H9 (cell line): ENCODE data around the gene TMEM140. TPM values are rescaled to one million over a fixed set of nuclear protein-coding genes. Genes with fewer than 3 reads are reported as not detected.

ENCODE experiments used
- DNase-seq: peaks from one replicate; pipeline ENCODE4 v3.0.0-alpha.2; 2017
- H2AFZ ChIP-seq: one replicate; pipeline ENCODE4 v1.6.1; 2013; ENCODE audit warnings: mild to moderate bottlenecking, low read length, control low read depth, moderate library complexity
- H2AK5ac ChIP-seq: 2 replicates; pipeline ENCODE4 v1.6.1; 2013; ENCODE audit warnings: low read length, control low read depth, mixed read lengths; ENCODE audit not compliant: insufficient read length
- H2BK120ac ChIP-seq: one replicate; pipeline ENCODE4 v1.6.1; 2013; ENCODE audit warnings: low read depth, mild to moderate bottlenecking, low read length, control low read depth, inconsistent platforms; ENCODE audit not compliant: poor library complexity, severe bottlenecking
- H2BK12ac ChIP-seq: 2 replicates; pipeline ENCODE4 v1.6.1; 2013; ENCODE audit warnings: low read length, control low read depth, mixed read lengths, low read depth; ENCODE audit not compliant: insufficient read length
- H2BK15ac ChIP-seq: 2 replicates; pipeline ENCODE4 v1.6.1; 2013; ENCODE audit warnings: low read depth, low read length, control low read depth
- H2BK20ac ChIP-seq: one replicate; pipeline ENCODE4 v1.6.1; 2013; ENCODE audit warnings: low read depth, mild to moderate bottlenecking, low read length, control low read depth, inconsistent platforms; ENCODE audit not compliant: poor library complexity, severe bottlenecking
- H2BK5ac ChIP-seq: 2 replicates; pipeline ENCODE4 v1.6.1; 2013; ENCODE audit warnings: low read length, control low read depth, mixed read lengths; ENCODE audit not compliant: insufficient read length
- H3K14ac ChIP-seq: 2 replicates; pipeline ENCODE4 v1.6.1; 2013; ENCODE audit warnings: low read length, control low read depth; ENCODE audit not compliant: insufficient read depth
- H3K18ac ChIP-seq: 2 replicates; pipeline ENCODE4 v1.6.1; 2013; ENCODE audit warnings: low read depth, mild to moderate bottlenecking, mixed read lengths, low read length, control low read depth; ENCODE audit not compliant: insufficient read length
- H3K23ac ChIP-seq: 2 replicates; pipeline ENCODE4 v1.6.1; 2013; ENCODE audit warnings: low read length, control low read depth, mixed read lengths, low read depth; ENCODE audit not compliant: insufficient read length
- H3K23me2 ChIP-seq: 2 replicates; pipeline ENCODE4 v1.6.1; 2013; ENCODE audit warnings: low read depth, mild to moderate bottlenecking, mixed read lengths, low read length, control low read depth; ENCODE audit not compliant: insufficient read length, poor library complexity, severe bottlenecking
- H3K27ac ChIP-seq: 2 replicates; pipeline ENCODE4 v1.5.1; 2013; ENCODE audit warnings: low read length, control low read depth, mixed read lengths, low read depth; ENCODE audit not compliant: insufficient read length
- H3K27me3 ChIP-seq: 2 replicates; pipeline ENCODE4 v1.6.1; 2013; ENCODE audit warnings: low read length, control low read depth, inconsistent platforms; ENCODE audit not compliant: insufficient read depth
- H3K4ac ChIP-seq: 2 replicates; pipeline ENCODE4 v1.6.1; 2013; ENCODE audit warnings: low read depth, mild to moderate bottlenecking, control low read depth, inconsistent platforms, low read length, moderate library complexity
- H3K4me1 ChIP-seq: 2 replicates; pipeline ENCODE4 v1.6.1; 2013; ENCODE audit warnings: low read length, control low read depth, inconsistent platforms; ENCODE audit not compliant: insufficient read depth
- H3K4me2 ChIP-seq: 2 replicates; pipeline ENCODE4 v1.6.1; 2013; ENCODE audit warnings: low read length, control low read depth, mixed read lengths; ENCODE audit not compliant: insufficient read length, insufficient read depth
- H3K56ac ChIP-seq: 2 replicates; pipeline ENCODE4 v1.6.1; 2013; ENCODE audit warnings: low read depth, mild to moderate bottlenecking, mixed read lengths, low read length, control low read depth; ENCODE audit not compliant: insufficient read length
- H3K79me1 ChIP-seq: 2 replicates; pipeline ENCODE4 v1.6.1; 2013; ENCODE audit warnings: low read depth, mild to moderate bottlenecking, moderate library complexity, low read length, control low read depth, inconsistent platforms; ENCODE audit not compliant: insufficient read depth, poor library complexity, severe bottlenecking
- H3K79me2 ChIP-seq: 2 replicates; pipeline ENCODE4 v1.6.1; 2013; ENCODE audit warnings: low read length, control low read depth, inconsistent platforms; ENCODE audit not compliant: insufficient read depth
- H3K9ac ChIP-seq: 2 replicates; pipeline ENCODE4 v1.6.1; 2013; ENCODE audit warnings: low read length, control low read depth, mixed read lengths; ENCODE audit not compliant: insufficient read length; ENCODE audit errors: extremely low read depth
- H3K9me3 ChIP-seq: one replicate; pipeline ENCODE4 v1.6.1; 2013; ENCODE audit warnings: low read depth, low read length, inconsistent platforms; ENCODE audit not compliant: control insufficient read depth
- H3T11ph ChIP-seq: one replicate; pipeline ENCODE4 v1.6.1; 2013; ENCODE audit warnings: mild to moderate bottlenecking, low read length, control low read depth, inconsistent platforms
- H4K20me1 ChIP-seq: one replicate; pipeline ENCODE4 v1.6.1; 2013; ENCODE audit not compliant: control insufficient read depth, insufficient read length, insufficient read depth
- H4K5ac ChIP-seq: 2 replicates; pipeline ENCODE4 v1.6.1; 2013; ENCODE audit warnings: low read depth, mild to moderate bottlenecking, mixed read lengths, low read length, control low read depth; ENCODE audit not compliant: insufficient read length
- H4K8ac ChIP-seq: replicated peaks from 2 replicates; pipeline ENCODE4 v1.6.1; 2013; ENCODE audit warnings: low read length, control low read depth, mixed read lengths, low read depth; ENCODE audit not compliant: insufficient read length
- H4K91ac ChIP-seq: 2 replicates; pipeline ENCODE4 v1.6.1; 2013; ENCODE audit warnings: low read depth, mild to moderate bottlenecking, moderate library complexity, mixed read lengths, low read length, control low read depth; ENCODE audit not compliant: insufficient read length
- H3K27ac Mint-ChIP-seq, 3 experiments: 2 replicates in 2 of 3; 3 replicates in 1 of 3; pipeline ENCODE4 v1.8.0; 2020 to 2021; ENCODE audit warnings: mixed read lengths in 3 of 3, mild to moderate bottlenecking in 1 of 3, moderate library complexity in 1 of 3
- H3K27me3 Mint-ChIP-seq: 2 replicates; pipeline ENCODE4 v1.8.0; 2021; ENCODE audit warnings: low read depth, mild to moderate bottlenecking, moderate library complexity, mixed read lengths
- H3K36me3 Mint-ChIP-seq, 3 experiments: 2 replicates in 2 of 3; 3 replicates in 1 of 3; pipeline ENCODE4 v1.8.0; 2020 to 2021; ENCODE audit warnings: low read depth in 3 of 3, mixed read lengths in 3 of 3; ENCODE audit not compliant: insufficient read depth in 1 of 3
- H3K4me1 Mint-ChIP-seq, 2 experiments: 2 replicates each; pipeline ENCODE4 v1.8.0; 2020; ENCODE audit warnings: mixed read lengths in 2 of 2
- H3K4me3 Mint-ChIP-seq, 2 experiments: 2 replicates in 1 of 2; 3 replicates in 1 of 2; pipeline ENCODE4 v1.8.0; 2020 to 2021; ENCODE audit warnings: mild to moderate bottlenecking in 2 of 2, mixed read lengths in 2 of 2, moderate library complexity in 1 of 2
- H3K9me3 Mint-ChIP-seq, 2 experiments: 2 replicates in 1 of 2; 3 replicates in 1 of 2; pipeline ENCODE4 v1.8.0; 2020; ENCODE audit warnings: mild to moderate bottlenecking in 2 of 2, mixed read lengths in 2 of 2, moderate library complexity in 1 of 2
- WGBS: extraction: QIAGEN DNeasy Blood & Tissue Kit; methylation state at CpG from one replicate; pipeline ENCODE4 v1.1.7; 2013; ENCODE audit warnings: missing lambda C conversion rate, low lambda C conversion rate, mixed read lengths; ENCODE audit not compliant: insufficient read length; ENCODE audit errors: extremely low coverage; 5-methylcytosine and 5-hydroxymethylcytosine counted together
- total RNA-seq: library from RNA; stranded (reverse); gene quantifications from 2 replicates; pipeline ENCODE4 v1.2.1, GENCODE V29; 2021
- TF ChIP-seq, protein P1 (sequence below): fragments of 200-600 bp; sonication (generic); conservative IDR thresholded peaks from 3 replicates; pipeline ENCODE4 v1.8.0; 2021; ENCODE audit warnings: antibody characterized with exemption, mild to moderate bottlenecking

TMEM140 gene
- total RNA-seq, 1 experiment from 2014 or later, result not detected

DNA sequence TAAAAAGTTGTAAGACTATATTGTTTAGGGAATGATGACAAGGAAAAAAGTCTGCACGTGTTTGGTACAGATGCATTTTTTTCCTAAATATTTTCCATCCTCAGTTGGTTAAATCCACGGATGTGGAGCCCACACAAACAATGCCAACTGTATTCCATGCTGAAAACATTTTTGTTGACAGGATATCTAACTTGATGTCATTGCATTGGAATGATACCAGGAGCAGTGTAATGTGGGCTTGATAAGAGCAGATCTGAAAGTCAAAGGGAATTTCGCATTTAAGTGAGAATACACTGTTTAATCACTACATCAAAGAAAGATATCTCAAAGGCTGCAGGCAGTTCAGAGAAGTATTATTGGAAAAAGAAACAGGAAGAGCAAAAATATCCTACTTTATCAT is 49.5 kb upstream of the TMEM140 start:
- DNase-seq, result no peak
- TF ChIP-seq, protein P1, sequence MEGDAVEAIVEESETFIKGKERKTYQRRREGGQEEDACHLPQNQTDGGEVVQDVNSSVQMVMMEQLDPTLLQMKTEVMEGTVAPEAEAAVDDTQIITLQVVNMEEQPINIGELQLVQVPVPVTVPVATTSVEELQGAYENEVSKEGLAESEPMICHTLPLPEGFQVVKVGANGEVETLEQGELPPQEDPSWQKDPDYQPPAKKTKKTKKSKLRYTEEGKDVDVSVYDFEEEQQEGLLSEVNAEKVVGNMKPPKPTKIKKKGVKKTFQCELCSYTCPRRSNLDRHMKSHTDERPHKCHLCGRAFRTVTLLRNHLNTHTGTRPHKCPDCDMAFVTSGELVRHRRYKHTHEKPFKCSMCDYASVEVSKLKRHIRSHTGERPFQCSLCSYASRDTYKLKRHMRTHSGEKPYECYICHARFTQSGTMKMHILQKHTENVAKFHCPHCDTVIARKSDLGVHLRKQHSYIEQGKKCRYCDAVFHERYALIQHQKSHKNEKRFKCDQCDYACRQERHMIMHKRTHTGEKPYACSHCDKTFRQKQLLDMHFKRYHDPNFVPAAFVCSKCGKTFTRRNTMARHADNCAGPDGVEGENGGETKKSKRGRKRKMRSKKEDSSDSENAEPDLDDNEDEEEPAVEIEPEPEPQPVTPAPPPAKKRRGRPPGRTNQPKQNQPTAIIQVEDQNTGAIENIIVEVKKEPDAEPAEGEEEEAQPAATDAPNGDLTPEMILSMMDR, result no peak
- Mint-ChIP-seq H3K27ac (no peak overlapping the region), H3K27me3 (no peaks in the 10 kb centered on the region), H3K4me3 (no peak overlapping the region), H3K4me1 (no peaks in the 10 kb centered on the region), H3K36me3 (no peaks in the 10 kb centered on the region), H3K9me3 (no peaks in the 10 kb centered on the region; a peak in 1 of 5 replicates)
- Histone ChIP-seq H2AK5ac (no peak overlapping the region), H4K5ac (no peak overlapping the region), H2BK20ac (no peak overlapping the region), H4K8ac (no peak overlapping the region), H3K27me3 (no peaks in the 10 kb centered on the region), H3K9me3 (no peaks in the 10 kb centered on the region), H2BK12ac (no peak overlapping the region), H3K14ac (no peak overlapping the region), H2BK5ac (no peak overlapping the region), H4K20me1 (no peaks in the 10 kb centered on the region), H2BK120ac (no peak overlapping the region), H4K91ac (no peak overlapping the region), H3K27ac (no peak overlapping the region), H3K56ac (no peak overlapping the region), H2AFZ (no peak overlapping the region), H3K4me1 (no peaks in the 10 kb centered on the region), H3K23me2 (no peaks in the 10 kb centered on the region), H3K79me1 (no peaks in the 10 kb centered on the region), H3K9ac (no peak overlapping the region), H2BK15ac (no peak overlapping the region), H3K79me2 (no peaks in the 10 kb centered on the region), H3K4me2 (no peak overlapping the region), H3K23ac (no peak overlapping the region), H3T11ph (no peak overlapping the region), H3K18ac (no peak overlapping the region), H3K4ac (no peak overlapping the region)
- WGBS, result no CpG with 5 or more reads among the region's 3 CpGs
